Loucy (cell line): ENCODE measurements around the gene RNU6-9.
"Not testable (repeated sequence)": the region's sequence is repeated elsewhere in the genome, so short reads cannot be mapped to it uniquely, and the experiment has no call there.

Experiments
- H2AFZ ChIP-seq: fragments of 200-600 bp; sonication (generic); 2 replicates; pipeline ENCODE4 v1.6.0; 2016; ENCODE audit warnings: antibody characterized with exemption, mild to moderate bottlenecking, low read length, moderate library complexity
- H3F3A ChIP-seq: fragments of 200-600 bp; 2 replicates; pipeline ENCODE4 v1.6.0; 2016; ENCODE audit warnings: antibody characterized with exemption, low read depth, mild to moderate bottlenecking
- H3K27me3 ChIP-seq: fragments of 200-600 bp; sonication (generic); 2 replicates; pipeline ENCODE4 v1.6.1; 2014; ENCODE audit warnings: low read length, mild to moderate bottlenecking; ENCODE audit not compliant: insufficient read depth, poor library complexity, severe bottlenecking
- H3K36me3 ChIP-seq: fragments of 200-600 bp; sonication (generic); 2 replicates; pipeline ENCODE4 v1.6.1; 2016; ENCODE audit warnings: low read length; ENCODE audit not compliant: insufficient read depth
- H3K4me1 ChIP-seq: fragments of 200-600 bp; sonication (generic); 2 replicates; pipeline ENCODE4 v1.5.1; 2014; ENCODE audit warnings: low read length, mild to moderate bottlenecking; ENCODE audit not compliant: insufficient read depth, poor library complexity, severe bottlenecking
- H3K4me2 ChIP-seq: fragments of 200-600 bp; sonication (generic); 2 replicates; pipeline ENCODE4 v1.6.0; 2014; ENCODE audit warnings: antibody characterized with exemption, low read length, low read depth, mild to moderate bottlenecking; ENCODE audit not compliant: poor library complexity, severe bottlenecking
- H3K4me3 ChIP-seq: fragments of 200-600 bp; sonication (generic); 2 replicates; pipeline ENCODE4 v1.5.1; 2014; ENCODE audit warnings: low read length, mild to moderate bottlenecking, mixed read lengths; ENCODE audit not compliant: poor library complexity, severe bottlenecking
- H3K79me2 ChIP-seq: fragments of 200-600 bp; sonication (generic); 2 replicates; pipeline ENCODE4 v1.6.1; 2014; ENCODE audit warnings: low read length; ENCODE audit not compliant: insufficient read depth
- H3K9ac ChIP-seq: fragments of 200-600 bp; sonication (generic); 2 replicates; pipeline ENCODE4 v1.6.0; 2014; ENCODE audit warnings: mild to moderate bottlenecking, low read depth, low read length, moderate library complexity; ENCODE audit not compliant: poor library complexity, severe bottlenecking
- H3K9me2 ChIP-seq: fragments of 200-600 bp; sonication (generic); replicated peaks from 2 replicates; pipeline ENCODE4 v1.6.1; 2016; ENCODE audit warnings: low read depth, low read length, mixed read lengths
- H3K9me3 ChIP-seq: fragments of 200-600 bp; sonication (generic); 2 replicates; pipeline ENCODE4 v1.6.1; 2014; ENCODE audit warnings: mild to moderate bottlenecking, antibody characterized with exemption, low read length, low read depth; ENCODE audit not compliant: insufficient read depth
- H4K20me1 ChIP-seq: fragments of 200-600 bp; sonication (generic); 2 replicates; pipeline ENCODE4 v1.6.0; 2014; ENCODE audit warnings: antibody characterized with exemption, low read length, mild to moderate bottlenecking; ENCODE audit not compliant: insufficient read depth, poor library complexity, severe bottlenecking
- CTCF ChIP-seq: fragments of 200-600 bp; sonication (generic); conservative IDR thresholded peaks from 2 replicates; pipeline ENCODE4 v1.5.1; 2014; ENCODE audit warnings: mild to moderate bottlenecking, antibody characterized with exemption, low read length
- EZH2phosphoT487 ChIP-seq: fragments of 200-600 bp; IDR thresholded peaks from 2 replicates; pipeline ENCODE4 v1.6.1; 2018; ENCODE audit warnings: antibody characterized with exemption, mild to moderate bottlenecking, moderate library complexity, borderline replicate concordance

RNU6-9 gene

GRCh38 chr19:845707-846521 lies 47.4 kb upstream of the RNU6-9 start:
- Histone ChIP-seq H3K4me3 (no peak overlapping the region), H3K4me2 (no peak overlapping the region)

DNA sequence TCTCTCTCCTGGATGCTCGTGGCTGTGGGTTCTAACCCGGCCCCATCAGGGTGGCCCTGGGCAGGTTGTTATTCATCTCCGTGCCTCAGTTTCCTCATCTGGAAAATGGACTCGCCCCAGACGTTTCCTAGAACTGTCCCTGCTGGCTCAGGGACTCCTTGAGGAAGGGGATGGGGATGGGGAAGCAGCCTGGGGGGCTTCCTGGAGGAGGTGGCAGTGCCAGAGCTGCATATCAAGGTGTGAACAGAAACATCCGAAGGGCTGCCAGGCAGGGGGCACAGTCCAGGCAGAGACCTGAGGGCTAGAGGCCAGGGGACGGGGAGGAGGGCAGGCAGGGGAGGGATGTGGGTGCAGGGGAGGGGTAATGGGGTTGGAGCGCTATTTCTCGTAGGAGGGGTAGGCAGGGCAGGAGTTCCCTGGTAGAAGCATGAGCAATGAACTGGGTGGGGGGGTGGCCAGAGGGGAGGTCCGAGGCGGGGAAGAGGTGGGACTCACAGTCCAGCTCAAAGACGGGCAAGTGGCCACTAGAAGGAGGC lies 44.8 kb upstream of the RNU6-9 start:
- H3K9me3 ChIP-seq = no peaks in the 10 kb centered on the region
- H4K20me1 ChIP-seq = no peaks in the 10 kb centered on the region
- H3K4me3 ChIP-seq = no peak overlapping the region
- no peak overlapping the region for H3K9ac ChIP-seq
- H3K4me2 ChIP-seq = no peak overlapping the region
- TF ChIP-seq EZH2phosphoT487 (no peak), CTCF (no peak)
- no peak overlapping the region for H2AFZ ChIP-seq
- no peaks in the 10 kb centered on the region for H3K36me3 ChIP-seq
- no peaks in the 10 kb centered on the region for H3K4me1 ChIP-seq
- no peaks in the 10 kb centered on the region for H3K9me2 ChIP-seq
- H3K27me3 ChIP-seq = no peaks in the 10 kb centered on the region
- no peaks in the 10 kb centered on the region for H3F3A ChIP-seq
- H3K79me2 ChIP-seq = no peaks in the 10 kb centered on the region

More at GRCh38 chr19:845707-846521, 47.4 kb upstream of the RNU6-9 start:
- Histone ChIP-seq H3K36me3 (no peaks in the 10 kb centered on the region), H3K79me2 (no peaks in the 10 kb centered on the region), H4K20me1 (no peaks in the 10 kb centered on the region), H3K4me1 (no peaks in the 10 kb centered on the region), H3F3A (no peaks in the 10 kb centered on the region), H3K9me2 (no peaks in the 10 kb centered on the region), H3K9me3 (no peaks in the 10 kb centered on the region), H2AFZ (no peak overlapping the region), H3K9ac (no peak overlapping the region), H3K27me3 (no peaks in the 10 kb centered on the region)
- TF ChIP-seq CTCF (no peak), EZH2phosphoT487 (no peak)

DNA sequence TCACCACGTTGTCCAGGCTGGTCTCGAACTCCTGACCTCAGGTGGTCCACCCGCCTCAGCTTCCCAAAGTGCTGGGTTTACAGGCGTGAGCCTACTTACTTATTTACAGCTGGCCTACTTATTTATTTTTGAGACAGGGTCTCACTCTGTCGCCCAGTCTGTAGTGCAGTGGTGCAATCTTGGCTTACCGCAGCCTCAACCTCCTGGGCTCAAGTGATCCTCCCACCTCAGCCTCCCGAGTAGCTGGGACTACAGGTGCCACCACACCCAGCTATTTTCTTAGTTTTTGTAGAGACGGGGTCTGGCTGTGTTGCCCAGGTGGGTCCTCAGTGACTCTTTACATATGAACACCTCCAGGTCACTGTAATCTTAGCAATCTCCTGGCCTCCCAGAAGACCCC lies 44.1 kb upstream of the RNU6-9 start:
- H3F3A ChIP-seq, H3K36me3 ChIP-seq, H2AFZ ChIP-seq, H3K79me2 ChIP-seq, H4K20me1 ChIP-seq, H3K4me2 ChIP-seq, H3K27me3 ChIP-seq, H3K4me1 ChIP-seq, H3K9me3 ChIP-seq, H3K4me3 ChIP-seq, H3K9ac ChIP-seq, H3K9me2 ChIP-seq: not testable (repeated sequence)
